ENCODE measurements around the gene ZNF350. TPM values are rescaled to one million over a fixed set of nuclear protein-coding genes. Genes with fewer than 3 reads are reported as not detected.

The ZNF350 gene
- total and polyA plus RNA-seq, 2 donors (not counting 1 experiment from before 2014, with no cell fraction given), result 6.0 to 50.2 TPM

DNA sequence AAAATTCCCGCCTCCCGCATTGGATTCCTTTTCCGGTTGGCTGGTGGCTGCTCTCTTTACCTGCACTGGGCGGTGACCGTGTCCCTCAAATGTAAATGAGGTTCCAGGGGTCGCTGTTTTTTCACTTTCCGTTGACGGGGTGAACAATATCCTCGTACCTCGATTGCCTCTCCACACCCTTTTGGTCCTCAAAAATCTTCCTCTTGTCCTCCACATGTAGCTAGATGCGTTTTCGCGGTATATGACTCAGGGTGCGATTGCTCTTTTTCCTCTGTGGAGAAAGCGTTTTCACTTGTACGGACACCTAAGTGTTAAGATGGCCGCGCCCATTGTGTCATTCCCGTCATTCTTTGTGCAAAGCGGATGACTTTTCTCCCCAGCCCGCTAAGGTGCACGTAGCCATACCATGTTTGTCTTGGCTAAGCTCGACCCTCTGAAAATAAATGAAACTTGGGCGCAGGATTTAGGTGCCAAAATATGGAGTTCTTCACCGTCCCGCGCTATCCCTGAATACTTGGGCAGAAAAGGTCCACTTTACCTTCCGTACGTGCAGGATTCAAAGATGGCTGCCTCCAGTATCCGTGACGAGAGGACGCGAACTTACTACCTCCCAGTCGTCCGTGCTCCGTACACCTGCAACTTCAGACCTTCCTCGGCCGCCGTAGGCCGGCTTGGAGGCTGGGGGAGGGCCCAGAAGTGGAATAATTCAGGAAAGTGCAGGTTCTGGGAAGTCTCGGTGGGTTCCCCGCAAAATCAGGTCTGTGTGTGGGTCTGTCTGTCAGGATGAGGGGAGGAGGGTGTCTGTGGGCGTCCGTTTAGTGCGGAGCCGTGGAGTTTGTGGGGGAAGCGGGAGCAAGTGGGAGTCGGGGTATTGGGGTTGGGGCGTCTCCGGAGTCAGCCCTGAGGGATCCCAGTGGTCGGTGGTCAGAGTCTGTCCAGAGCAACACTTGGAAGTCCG is 59.6 kb downstream of the ZNF350 start, which contains the start of gene ZNF613:
Gene ZNF613 (plus strand): TSS at position 689 of the 958 bp plus-strand sequence. CDS start 8,749 bp downstream, outside the sequence.
- Histone ChIP-seq H3K9ac (ENCODE audit: low read length) (peak within 1 kb of the TSS; percentile 81), H2AFZ (ENCODE audit: insufficient read depth, low read depth, low read length, poor library complexity, severe bottlenecking) (peak within 1 kb of the TSS; percentile 97), H3K4me3 (ENCODE audit: control extremely low read depth in 1 of 5, extremely low read depth in 1 of 5, insufficient read depth in 1 of 5, low read depth in 2 of 5, low read length in 4 of 5) (peak within 1 kb of the TSS; percentile 78 to 93 (median 86)), H4K20me1 (ENCODE audit: control insufficient read depth, insufficient read depth, low read length, poor library complexity, severe bottlenecking) (no peaks in the 10 kb centered on the region), H3K27me3 (replicated peaks in 1 of 4; ENCODE audit: control extremely low read depth in 1 of 4, control insufficient read depth in 3 of 4, insufficient read depth in 4 of 4, low read length in 3 of 4) (no peaks in the 10 kb centered on the region), H3K4me2 (replicated peaks; ENCODE audit: low read depth, low read length, poor library complexity, severe bottlenecking) (peak within 1 kb of the TSS; percentile 86), H3K9me3 (ENCODE audit: control extremely low read depth in 1 of 3, control insufficient read depth in 2 of 3, insufficient read depth in 1 of 3, low read length in 2 of 3) (peaks cover 11 to 42% (median 29%) of the 10 kb centered on the region in 3 donors), H3K27ac (ENCODE audit: low read length in 2 of 2) (peak within 1 kb of the TSS; percentile 72 to 76), H3K36me3 (replicated peaks in 1 of 2; ENCODE audit: control extremely low read depth in 1 of 2, control insufficient read depth in 1 of 2, extremely low read depth in 1 of 2, insufficient read depth in 2 of 2, low read length in 1 of 2) (peaks cover 0 to 9% of the 10 kb centered on the region in 2 experiments), H3K4me1 (ENCODE audit: control insufficient read depth in 2 of 2, insufficient read depth in 2 of 2, low read length in 2 of 2) (peaks cover 10 to 14% of the 10 kb centered on the region in 2 donors), H3K79me2 (ENCODE audit: control insufficient read depth, insufficient read depth, low read length) (peaks cover 14% of the 10 kb centered on the region)
- intact Hi-C loops (cut with micrococcal nuclease), result loop anchor here (1.0 to 5.0 kb wide), 6 partner anchors 22 to 213 kb away; partner anchors contain the start of genes ZNF350, ZNF577, ZNF615 and ZNF649
- POLR2A ChIA-PET, result interaction anchor here (0.6 kb wide), 1 partner anchor 1451 kb away, joined by 5 read pairs; no protein-coding TSS in a partner anchor
- ATAC-seq (ENCODE audit: low read depth), result peak; percentile 92
- Mint-ChIP-seq H3K27ac (peak within 1 kb of the TSS; percentile 84), H3K4me3 (peak within 1 kb of the TSS; percentile 90), H3K9me3 (ENCODE audit: insufficient read depth) (peaks cover 16% of the 10 kb centered on the region), H3K27me3 (no peaks in the 10 kb centered on the region), H3K4me1 (peaks cover 22% of the 10 kb centered on the region)
- WGBS (ENCODE audit: insufficient coverage), result under 1% methylated on average over 50 of the region's 52 CpGs
- DNase-seq, result peak; percentile 94
- TF ChIP-seq, protein P1, sequence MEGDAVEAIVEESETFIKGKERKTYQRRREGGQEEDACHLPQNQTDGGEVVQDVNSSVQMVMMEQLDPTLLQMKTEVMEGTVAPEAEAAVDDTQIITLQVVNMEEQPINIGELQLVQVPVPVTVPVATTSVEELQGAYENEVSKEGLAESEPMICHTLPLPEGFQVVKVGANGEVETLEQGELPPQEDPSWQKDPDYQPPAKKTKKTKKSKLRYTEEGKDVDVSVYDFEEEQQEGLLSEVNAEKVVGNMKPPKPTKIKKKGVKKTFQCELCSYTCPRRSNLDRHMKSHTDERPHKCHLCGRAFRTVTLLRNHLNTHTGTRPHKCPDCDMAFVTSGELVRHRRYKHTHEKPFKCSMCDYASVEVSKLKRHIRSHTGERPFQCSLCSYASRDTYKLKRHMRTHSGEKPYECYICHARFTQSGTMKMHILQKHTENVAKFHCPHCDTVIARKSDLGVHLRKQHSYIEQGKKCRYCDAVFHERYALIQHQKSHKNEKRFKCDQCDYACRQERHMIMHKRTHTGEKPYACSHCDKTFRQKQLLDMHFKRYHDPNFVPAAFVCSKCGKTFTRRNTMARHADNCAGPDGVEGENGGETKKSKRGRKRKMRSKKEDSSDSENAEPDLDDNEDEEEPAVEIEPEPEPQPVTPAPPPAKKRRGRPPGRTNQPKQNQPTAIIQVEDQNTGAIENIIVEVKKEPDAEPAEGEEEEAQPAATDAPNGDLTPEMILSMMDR (IDR thresholded peaks at IDR 0.05), result peak; percentile 26
- TF ChIP-seq EZH2 (IDR thresholded peaks at IDR 0.05; ENCODE audit: borderline replicate concordance, insufficient read depth, low read depth, low read length, poor library complexity, severe bottlenecking), result no peak
- CTCF ChIA-PET, result no interaction called here
